Keratinocyte (primary cell): ENCODE data around the gene ACHE.

Experiments used
- EZH2 ChIP-seq: IDR thresholded peaks from one replicate; pipeline ENCODE4 v1.6.1; 2012; ENCODE audit warnings: inconsistent platforms, mild to moderate bottlenecking, low read length, moderate library complexity
- TF ChIP-seq, protein P1 (sequence below), 3 experiments: IDR thresholded peaks in 1 of 3; conservative IDR thresholded peaks in 1 of 3; optimal IDR thresholded peaks in 1 of 3; 2 replicates in 2 of 3; 3 replicates in 1 of 3; pipeline versions ENCODE3 to v1.5.1; 2011; ENCODE audit warnings: low read length in 3 of 3, mild to moderate bottlenecking in 3 of 3, moderate library complexity in 2 of 3, control low read depth in 1 of 3, inconsistent platforms in 1 of 3; ENCODE audit not compliant: insufficient read depth in 2 of 3; ENCODE audit errors: extremely low read depth in 1 of 3

- TF ChIP-seq, protein P1, sequence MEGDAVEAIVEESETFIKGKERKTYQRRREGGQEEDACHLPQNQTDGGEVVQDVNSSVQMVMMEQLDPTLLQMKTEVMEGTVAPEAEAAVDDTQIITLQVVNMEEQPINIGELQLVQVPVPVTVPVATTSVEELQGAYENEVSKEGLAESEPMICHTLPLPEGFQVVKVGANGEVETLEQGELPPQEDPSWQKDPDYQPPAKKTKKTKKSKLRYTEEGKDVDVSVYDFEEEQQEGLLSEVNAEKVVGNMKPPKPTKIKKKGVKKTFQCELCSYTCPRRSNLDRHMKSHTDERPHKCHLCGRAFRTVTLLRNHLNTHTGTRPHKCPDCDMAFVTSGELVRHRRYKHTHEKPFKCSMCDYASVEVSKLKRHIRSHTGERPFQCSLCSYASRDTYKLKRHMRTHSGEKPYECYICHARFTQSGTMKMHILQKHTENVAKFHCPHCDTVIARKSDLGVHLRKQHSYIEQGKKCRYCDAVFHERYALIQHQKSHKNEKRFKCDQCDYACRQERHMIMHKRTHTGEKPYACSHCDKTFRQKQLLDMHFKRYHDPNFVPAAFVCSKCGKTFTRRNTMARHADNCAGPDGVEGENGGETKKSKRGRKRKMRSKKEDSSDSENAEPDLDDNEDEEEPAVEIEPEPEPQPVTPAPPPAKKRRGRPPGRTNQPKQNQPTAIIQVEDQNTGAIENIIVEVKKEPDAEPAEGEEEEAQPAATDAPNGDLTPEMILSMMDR (optimal IDR thresholded peaks at IDR 0.05 in 1 of 3, IDR thresholded peaks at IDR 0.05 in 1 of 3, conservative IDR thresholded peaks at IDR 0.05 in 1 of 3; ENCODE audit: extremely low read depth in 1 of 3, insufficient read depth in 2 of 3, low read length in 3 of 3): no peak
- no peak for TF ChIP-seq EZH2
Measured at GRCh38 chr7:100944138-100944537, 48.5 kb upstream of the ACHE start.
